ENCODE measurements around the gene MINDY4. TPM values are rescaled to one million over a fixed set of nuclear protein-coding genes. Genes with fewer than 3 reads are reported as not detected.

Gene MINDY4
- total and polyA plus RNA-seq, 2 donors (not counting 1 experiment from before 2014, with no cell fraction given), result 0.12 to 1.1 TPM

- Histone ChIP-seq H4K20me1 (ENCODE audit: control insufficient read depth, insufficient read depth, low read length, poor library complexity, severe bottlenecking) (no peaks in the 10 kb centered on the region), H3K9me3 (ENCODE audit: control extremely low read depth in 1 of 3, control insufficient read depth in 2 of 3, insufficient read depth in 1 of 3, low read length in 2 of 3) (peaks cover 0 to 17% (median 0%) of the 10 kb centered on the region in 3 donors), H3K9ac (ENCODE audit: low read length) (no peak within 1 kb of the TSS), H3K36me3 (replicated peaks in 1 of 2; ENCODE audit: control extremely low read depth in 1 of 2, control insufficient read depth in 1 of 2, extremely low read depth in 1 of 2, insufficient read depth in 2 of 2, low read length in 1 of 2) (no peaks in the 10 kb centered on the region), H3K79me2 (ENCODE audit: control insufficient read depth, insufficient read depth, low read length) (no peaks in the 10 kb centered on the region), H3K4me3 (ENCODE audit: control extremely low read depth in 1 of 5, extremely low read depth in 1 of 5, insufficient read depth in 1 of 5, low read depth in 2 of 5, low read length in 4 of 5) (no peak within 1 kb of the TSS), H3K27ac (ENCODE audit: low read length in 2 of 2) (no peak within 1 kb of the TSS), H2AFZ (ENCODE audit: insufficient read depth, low read depth, low read length, poor library complexity, severe bottlenecking) (no peak within 1 kb of the TSS), H3K27me3 (replicated peaks in 1 of 4; ENCODE audit: control extremely low read depth in 1 of 4, control insufficient read depth in 3 of 4, insufficient read depth in 4 of 4, low read length in 3 of 4) (no peaks in the 10 kb centered on the region), H3K4me2 (replicated peaks; ENCODE audit: low read depth, low read length, poor library complexity, severe bottlenecking) (no peak within 1 kb of the TSS), H3K4me1 (ENCODE audit: control insufficient read depth in 2 of 2, insufficient read depth in 2 of 2, low read length in 2 of 2) (no peaks in the 10 kb centered on the region)
- Mint-ChIP-seq H3K4me3 (no peak within 1 kb of the TSS), H3K4me1 (no peaks in the 10 kb centered on the region), H3K9me3 (ENCODE audit: insufficient read depth) (no peaks in the 10 kb centered on the region), H3K27me3 (no peaks in the 10 kb centered on the region), H3K27ac (no peak within 1 kb of the TSS)
- ATAC-seq (ENCODE audit: low read depth) (no peak), DNase-seq (no peak)
- 90% methylated on average over 6 of the region's 6 CpGs for WGBS (ENCODE audit: insufficient coverage)
- intact Hi-C loops (cut with micrococcal nuclease), result no loop called here
- TF ChIP-seq CTCF (IDR thresholded peaks at IDR 0.05) (no peak), EZH2 (IDR thresholded peaks at IDR 0.05; ENCODE audit: borderline replicate concordance, insufficient read depth, low read depth, low read length, poor library complexity, severe bottlenecking) (no peak)
- ChIA-PET CTCF (interaction anchor here (1.0 kb wide), 1 partner anchor 12 kb away, joined by 4 read pairs; no protein-coding TSS in a partner anchor), POLR2A (no interaction called here)
Measured at GRCh38 chr7:30751696-30752273, 19.4 kb upstream of the MINDY4 start, which contains the start of gene INMT. Gene INMT, plus strand, starts transcription at chr7:30752135. Its CDS starts 16 bp downstream, at chr7:30752151.

GRCh38 chr7:30752484-30752883 is 18.7 kb upstream of the MINDY4 start:
- POLR2A ChIA-PET, result no interaction called here
- Mint-ChIP-seq H3K4me3 (no peak overlapping the region), H3K4me1 (no peaks in the 10 kb centered on the region), H3K27me3 (peaks cover 3% of the 10 kb centered on the region), H3K27ac (no peak overlapping the region), H3K9me3 (ENCODE audit: insufficient read depth) (no peaks in the 10 kb centered on the region)
- TF ChIP-seq EZH2 (IDR thresholded peaks at IDR 0.05; ENCODE audit: borderline replicate concordance, insufficient read depth, low read depth, low read length, poor library complexity, severe bottlenecking) (no peak), CTCF (IDR thresholded peaks at IDR 0.05) (no peak)
- no peak overlapping the region for H3K4me3 ChIP-seq (ENCODE audit: control extremely low read depth in 1 of 5, extremely low read depth in 1 of 5, insufficient read depth in 1 of 5, low read depth in 2 of 5, low read length in 4 of 5)
- H2AFZ ChIP-seq (ENCODE audit: insufficient read depth, low read depth, low read length, poor library complexity, severe bottlenecking), result no peak overlapping the region
- no peaks in the 10 kb centered on the region for H3K4me1 ChIP-seq (ENCODE audit: control insufficient read depth in 2 of 2, insufficient read depth in 2 of 2, low read length in 2 of 2)
- ATAC-seq (ENCODE audit: low read depth) (no peak), DNase-seq (no peak)
- peaks cover 0 to 17% (median 0%) of the 10 kb centered on the region in 3 donors for H3K9me3 ChIP-seq (ENCODE audit: control extremely low read depth in 1 of 3, control insufficient read depth in 2 of 3, insufficient read depth in 1 of 3, low read length in 2 of 3)
- no peak overlapping the region for H3K4me2 ChIP-seq (replicated peaks; ENCODE audit: low read depth, low read length, poor library complexity, severe bottlenecking)
- no peak overlapping the region for H3K9ac ChIP-seq (ENCODE audit: low read length)
- no peak overlapping the region for H3K27ac ChIP-seq (ENCODE audit: low read length in 2 of 2)
- no peaks in the 10 kb centered on the region for H3K36me3 ChIP-seq (replicated peaks in 1 of 2; ENCODE audit: control extremely low read depth in 1 of 2, control insufficient read depth in 1 of 2, extremely low read depth in 1 of 2, insufficient read depth in 2 of 2, low read length in 1 of 2)
- no peaks in the 10 kb centered on the region for H4K20me1 ChIP-seq (ENCODE audit: control insufficient read depth, insufficient read depth, low read length, poor library complexity, severe bottlenecking)
- H3K79me2 ChIP-seq (ENCODE audit: control insufficient read depth, insufficient read depth, low read length), result no peaks in the 10 kb centered on the region
- 88% methylated on average over 6 of the region's 6 CpGs for WGBS (ENCODE audit: insufficient coverage)
- H3K27me3 ChIP-seq (replicated peaks in 1 of 4; ENCODE audit: control extremely low read depth in 1 of 4, control insufficient read depth in 3 of 4, insufficient read depth in 4 of 4, low read length in 3 of 4), result peaks cover 0 to 2% (median 0%) of the 10 kb centered on the region in 4 experiments
- intact Hi-C loops (cut with micrococcal nuclease), result no loop called here
- CTCF ChIA-PET, result interaction anchor here (1.0 kb wide), 1 partner anchor 12 kb away, joined by 4 read pairs; no protein-coding TSS in a partner anchor
